ENCODE results near the gene EXT2.
A peak's percentile ranks its signal among the peaks of the same experiment; 100 is the strongest.

Gene EXT2

DNA sequence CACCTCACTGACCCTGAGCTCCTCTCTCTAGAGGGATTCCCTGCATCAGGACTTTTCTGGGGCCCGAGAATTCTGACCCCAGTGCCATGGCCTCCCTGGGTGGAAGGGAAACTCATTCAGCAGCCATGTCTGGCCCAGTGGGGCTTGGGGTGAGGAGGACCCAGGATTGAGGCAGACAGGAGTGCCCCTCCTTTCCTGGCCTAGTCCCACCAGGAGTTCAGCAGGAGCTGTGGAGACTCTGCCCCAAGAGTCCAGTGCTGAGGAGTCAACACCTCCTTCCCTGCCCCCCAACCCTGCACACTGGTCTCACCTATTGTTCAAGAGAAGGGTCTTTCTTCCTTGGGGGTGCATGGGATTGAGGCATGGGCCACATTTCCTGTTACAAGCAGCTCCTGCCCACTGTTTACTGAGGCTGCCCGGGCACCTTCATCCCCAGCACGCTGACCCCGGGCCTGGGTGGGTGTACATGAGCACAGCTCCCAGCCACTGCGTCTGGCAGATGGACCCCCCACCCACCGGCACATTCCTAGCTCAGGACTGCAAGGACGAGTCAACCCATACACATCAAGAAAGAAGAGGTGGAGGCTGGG, 180.6 kb downstream of the EXT2 start:
- TF ChIP-seq, protein P1, sequence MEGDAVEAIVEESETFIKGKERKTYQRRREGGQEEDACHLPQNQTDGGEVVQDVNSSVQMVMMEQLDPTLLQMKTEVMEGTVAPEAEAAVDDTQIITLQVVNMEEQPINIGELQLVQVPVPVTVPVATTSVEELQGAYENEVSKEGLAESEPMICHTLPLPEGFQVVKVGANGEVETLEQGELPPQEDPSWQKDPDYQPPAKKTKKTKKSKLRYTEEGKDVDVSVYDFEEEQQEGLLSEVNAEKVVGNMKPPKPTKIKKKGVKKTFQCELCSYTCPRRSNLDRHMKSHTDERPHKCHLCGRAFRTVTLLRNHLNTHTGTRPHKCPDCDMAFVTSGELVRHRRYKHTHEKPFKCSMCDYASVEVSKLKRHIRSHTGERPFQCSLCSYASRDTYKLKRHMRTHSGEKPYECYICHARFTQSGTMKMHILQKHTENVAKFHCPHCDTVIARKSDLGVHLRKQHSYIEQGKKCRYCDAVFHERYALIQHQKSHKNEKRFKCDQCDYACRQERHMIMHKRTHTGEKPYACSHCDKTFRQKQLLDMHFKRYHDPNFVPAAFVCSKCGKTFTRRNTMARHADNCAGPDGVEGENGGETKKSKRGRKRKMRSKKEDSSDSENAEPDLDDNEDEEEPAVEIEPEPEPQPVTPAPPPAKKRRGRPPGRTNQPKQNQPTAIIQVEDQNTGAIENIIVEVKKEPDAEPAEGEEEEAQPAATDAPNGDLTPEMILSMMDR (IDR thresholded peaks at IDR 0.05) = no peak
- DNase-seq (ENCODE audit: low spot score) = peak; percentile 22
- Histone ChIP-seq H3K27ac (no peak overlapping the region), H3K4me3 (no peak overlapping the region)

DNA sequence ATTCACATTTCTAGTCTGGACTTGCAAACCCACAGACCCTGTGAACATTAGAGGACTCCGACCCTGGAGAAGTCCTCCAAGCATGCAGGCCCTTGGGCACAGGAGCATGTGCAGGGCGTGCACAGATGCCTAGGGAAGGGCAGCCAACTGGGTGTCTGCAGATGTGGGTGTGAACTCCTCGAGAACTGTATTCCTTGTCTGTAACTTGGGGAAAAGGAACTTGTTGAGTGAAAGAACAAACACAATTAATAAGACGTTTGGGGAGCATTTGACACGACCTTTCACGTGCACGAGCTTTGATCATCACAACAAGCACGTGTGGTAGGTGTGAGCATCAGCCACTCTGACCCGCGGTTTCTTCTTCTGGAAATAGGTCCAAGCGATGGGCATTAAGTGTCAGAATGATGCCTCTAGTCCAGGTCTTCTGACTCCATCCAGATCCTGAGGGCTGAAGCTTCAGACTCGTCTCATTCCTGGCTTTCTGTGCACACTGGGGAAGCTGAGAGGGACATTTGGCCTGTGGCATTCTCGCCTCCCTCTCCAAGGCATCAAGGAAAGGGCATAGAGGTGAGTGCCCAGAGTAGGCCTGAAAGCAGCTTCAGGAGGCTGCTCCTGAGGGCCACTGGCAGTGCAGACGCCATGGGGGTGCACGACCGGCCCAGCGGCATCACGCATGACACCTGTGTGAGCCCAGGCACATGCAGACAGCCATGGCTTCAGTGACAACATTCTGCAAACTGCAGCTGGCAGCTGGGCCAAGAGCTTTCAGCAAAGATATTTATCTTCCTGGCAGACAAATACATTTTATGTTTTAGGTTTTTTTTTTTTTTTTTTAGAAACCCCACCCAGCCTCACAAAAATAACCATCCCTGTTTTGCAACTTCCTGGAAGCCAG, 182.0 kb downstream of the EXT2 start:
- no peak overlapping the region for H3K27ac ChIP-seq
- TF ChIP-seq, protein P1 (IDR thresholded peaks at IDR 0.05) = no peak
- no peak for DNase-seq (ENCODE audit: low spot score)
- H3K4me3 ChIP-seq = no peak overlapping the region

DNA sequence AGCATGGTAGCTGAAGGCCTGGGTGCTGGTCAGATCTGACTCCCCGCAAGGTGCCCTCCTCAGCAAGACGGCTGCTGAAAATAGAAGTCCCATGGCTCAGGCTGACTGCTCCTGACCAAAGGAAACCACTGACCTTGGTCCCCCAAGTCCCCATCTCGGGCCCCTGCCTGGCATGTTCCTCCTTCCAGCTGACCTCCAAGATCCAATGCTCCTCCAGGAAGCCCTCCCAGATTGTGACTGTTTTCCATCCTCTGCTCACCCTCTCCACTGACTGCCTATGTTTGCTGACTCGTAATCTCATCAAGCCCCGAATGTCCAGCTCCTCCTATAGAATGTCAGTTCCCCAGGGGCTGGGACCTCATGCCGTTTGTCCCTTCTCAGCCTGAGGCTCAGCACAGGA, 184.0 kb downstream of the EXT2 start:
- DNase-seq (ENCODE audit: low spot score) = no peak
- TF ChIP-seq, protein P1 (IDR thresholded peaks at IDR 0.05) = no peak
- no peak overlapping the region for H3K27ac ChIP-seq
- H3K4me3 ChIP-seq = no peak overlapping the region

DNA sequence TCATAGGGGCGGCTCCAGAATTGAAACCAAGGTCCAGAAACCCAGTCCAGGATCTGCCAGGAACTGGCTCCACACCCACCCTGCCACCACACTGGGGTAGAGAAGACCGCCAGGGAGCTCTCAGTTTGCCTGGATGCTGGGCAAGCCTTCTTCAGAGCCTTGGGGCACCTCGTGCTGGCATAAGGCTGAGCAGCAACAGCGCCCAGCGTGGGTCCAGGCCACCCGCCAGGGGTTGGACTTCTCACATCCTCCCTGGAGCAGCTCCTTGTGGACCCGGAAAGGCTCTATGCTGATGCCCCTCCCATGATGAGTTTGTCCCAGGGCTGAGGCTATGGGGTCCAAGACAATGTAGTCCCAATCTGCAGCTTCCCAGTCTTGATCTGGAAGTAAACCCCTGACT, 184.8 kb downstream of the EXT2 start:
- no peak for DNase-seq (ENCODE audit: low spot score)
- no peak overlapping the region for H3K4me3 ChIP-seq
- no peak overlapping the region for H3K27ac ChIP-seq
- TF ChIP-seq, protein P1 (IDR thresholded peaks at IDR 0.05) = no peak

DNA sequence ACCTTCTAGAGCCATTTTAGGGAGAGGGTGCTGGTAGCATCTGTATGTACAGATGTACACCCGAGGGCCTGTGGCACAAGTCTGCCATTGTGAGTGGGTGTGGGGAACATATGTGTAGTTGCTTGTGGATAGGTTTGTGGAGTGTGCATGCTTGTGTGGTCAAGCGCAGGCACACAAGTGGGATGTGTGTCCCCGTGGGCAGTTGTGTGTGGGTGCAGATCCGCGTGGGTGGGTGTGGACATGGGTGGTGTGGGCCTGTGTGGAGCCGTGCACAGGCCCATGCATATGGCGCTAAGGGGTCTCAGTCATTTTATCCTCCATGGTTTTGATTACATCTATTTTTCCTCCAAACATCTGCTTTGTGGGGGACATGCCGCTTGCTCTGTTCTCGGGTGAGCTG, 185.7 kb downstream of the EXT2 start:
- DNase-seq (ENCODE audit: low spot score) = no peak
- TF ChIP-seq, protein P1 (IDR thresholded peaks at IDR 0.05) = no peak
- Histone ChIP-seq H3K27ac (no peak overlapping the region), H3K4me3 (no peak overlapping the region)

DNA sequence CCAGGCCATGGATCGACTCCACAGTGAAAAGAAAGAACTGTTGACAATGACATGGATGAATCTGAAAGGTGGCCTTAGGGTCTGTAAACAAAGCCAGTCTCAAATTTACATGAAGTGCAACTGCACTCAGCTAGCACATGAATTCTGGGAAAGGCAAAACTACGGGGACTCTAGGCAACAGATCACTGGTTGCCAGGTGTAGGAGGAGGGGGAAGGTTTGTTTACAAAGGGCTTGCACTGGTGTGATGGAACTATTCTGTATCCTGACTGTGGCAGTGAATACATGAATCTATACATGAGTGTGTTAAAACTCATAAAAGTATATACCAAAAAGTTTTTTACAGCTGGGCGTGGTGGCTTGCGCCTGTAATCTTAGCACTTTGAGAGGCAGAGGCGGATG, 187.1 kb downstream of the EXT2 start:
- TF ChIP-seq, protein P1 (IDR thresholded peaks at IDR 0.05) = no peak
- no peak for DNase-seq (ENCODE audit: low spot score)
- H3K4me3 ChIP-seq = no peak overlapping the region
- no peak overlapping the region for H3K27ac ChIP-seq

DNA sequence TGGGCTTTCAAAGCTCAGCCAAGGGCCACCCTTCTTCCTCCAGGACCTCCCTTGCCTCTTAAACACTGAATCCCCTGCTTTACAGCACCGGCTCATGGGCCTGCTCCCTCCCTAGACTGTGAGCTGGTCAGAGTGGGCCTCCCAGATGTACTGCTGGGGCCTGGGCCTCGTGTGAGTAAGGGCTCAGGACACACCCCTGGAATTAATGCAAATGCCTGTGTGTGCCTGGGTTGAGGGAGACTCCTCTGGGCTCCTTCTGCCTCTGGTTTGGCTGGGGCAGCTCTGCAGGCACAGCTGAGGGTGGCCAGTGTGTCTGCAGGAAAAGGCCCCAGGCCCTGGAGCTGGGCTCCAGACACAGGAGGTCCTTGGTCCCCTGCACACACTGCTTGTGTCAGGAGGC, 190.3 kb downstream of the EXT2 start:
- Histone ChIP-seq H3K27ac (no peak overlapping the region), H3K4me3 (no peak overlapping the region)
- DNase-seq (ENCODE audit: low spot score) = no peak
- TF ChIP-seq, protein P1 (IDR thresholded peaks at IDR 0.05) = no peak

Measured in coronary artery (tissue), 2 donors.